H1 (cell line): ENCODE results near the gene FRA10AC1. TPM values are rescaled to one million over a fixed set of nuclear protein-coding genes. Genes with fewer than 3 reads are reported as not detected.

Source experiments
- CTCF ChIA-PET: fragments of 300-600 bp; sonication (Branson Sonifier 250); formaldehyde crosslinking; loops from one replicate; lab custom pipeline; 2021; ENCODE audit not compliant: partially characterized antibody; lab: Charles Lee
- POLR2A ChIA-PET: fragments of 300-600 bp; sonication (Branson Sonifier 250); formaldehyde crosslinking; loops from one replicate; lab custom pipeline; 2021; ENCODE audit warnings: inconsistent platforms; ENCODE audit not compliant: partially characterized antibody; lab: Charles Lee
- DNase-seq, 2 experiments: peaks; one replicate each; pipeline versions ENCODE4 v3.0.0 to v3.0.0-alpha.2; 2010 to 2022; ENCODE audit warnings: low spot score in 2 of 2, low read depth in 1 of 2, mixed read lengths in 1 of 2
- FAIRE-seq: peaks from 2 replicates; lab custom pipeline; 2011; peaks lifted over from hg19 to GRCh38; lab: Jason Lieb, UNC
- H2AFZ ChIP-seq: 2 replicates; pipeline ENCODE4 v1.8.1; 2012; ENCODE audit warnings: low read length, inconsistent platforms
- H2AK5ac ChIP-seq: 2 replicates; pipeline ENCODE4 v1.6.1; 2013; ENCODE audit warnings: low read depth, low read length
- H2BK120ac ChIP-seq: replicated peaks from 2 replicates; pipeline ENCODE3; 2013; ENCODE audit warnings: low read depth, low read length, inconsistent platforms
- H2BK12ac ChIP-seq: 2 replicates; pipeline ENCODE4 v1.6.1; 2013; ENCODE audit warnings: low read depth, low read length
- H2BK15ac ChIP-seq: 2 replicates; pipeline ENCODE4 v1.6.1; 2013; ENCODE audit warnings: low read length
- H2BK20ac ChIP-seq: 2 replicates; pipeline ENCODE4 v1.6.1; 2013; ENCODE audit warnings: low read length
- H2BK5ac ChIP-seq: 2 replicates; pipeline ENCODE4 v1.6.1; 2013; ENCODE audit warnings: low read depth, low read length
- H3K14ac ChIP-seq: 2 replicates; pipeline ENCODE4 v1.6.1; 2013; ENCODE audit warnings: inconsistent platforms; ENCODE audit not compliant: insufficient read length
- H3K18ac ChIP-seq: 2 replicates; pipeline ENCODE4 v1.6.1; 2013; ENCODE audit warnings: low read length; ENCODE audit errors: extremely low read depth
- H3K23ac ChIP-seq: 2 replicates; pipeline ENCODE4 v1.6.1; 2013; ENCODE audit warnings: inconsistent platforms; ENCODE audit not compliant: insufficient read length
- H3K23me2 ChIP-seq: 2 replicates; pipeline ENCODE4 v1.6.1; 2013; ENCODE audit warnings: low read depth, low read length
- H3K27ac ChIP-seq: 2 replicates; pipeline ENCODE4 v1.6.1; 2011; ENCODE audit warnings: low read depth, low read length, inconsistent platforms
- H3K27me3 ChIP-seq, 4 experiments: replicated peaks in 1 of 4; 1 replicate in 1 of 4; 2 replicates in 3 of 4; pipeline versions ENCODE4 v1.6.1 to v1.8.1; 2011 to 2013; ENCODE audit warnings: low read length in 3 of 4, mild to moderate bottlenecking in 3 of 4, inconsistent platforms in 2 of 4, mixed read lengths in 2 of 4, moderate library complexity in 1 of 4; ENCODE audit not compliant: control insufficient read depth in 3 of 4, insufficient read depth in 3 of 4; ENCODE audit errors: extremely low read depth in 1 of 4
- H3K36me3 ChIP-seq, 4 experiments: 2 replicates each; pipeline versions ENCODE4 v1.6.1 to v1.8.1; 2011 to 2013; ENCODE audit warnings: mild to moderate bottlenecking in 4 of 4, low read length in 3 of 4, moderate library complexity in 2 of 4, control low read depth in 1 of 4, inconsistent platforms in 1 of 4; ENCODE audit not compliant: insufficient read depth in 4 of 4, control insufficient read depth in 2 of 4
- H3K4ac ChIP-seq: replicated peaks from 2 replicates; pipeline ENCODE3; 2013; ENCODE audit warnings: low read length, low read depth, mixed read lengths, inconsistent platforms; ENCODE audit not compliant: insufficient read length
- H3K4me1 ChIP-seq, 4 experiments: replicated peaks in 1 of 4; 1 replicate in 1 of 4; 2 replicates in 3 of 4; pipeline versions ENCODE4 v1.6.1 to v1.8.1; 2011 to 2013; ENCODE audit warnings: low read length in 3 of 4, inconsistent platforms in 2 of 4, mixed read lengths in 1 of 4; ENCODE audit not compliant: insufficient read depth in 4 of 4, control insufficient read depth in 3 of 4
- H3K4me2 ChIP-seq, 2 experiments: 2 replicates each; pipeline versions ENCODE4 v1.6.1 to v1.8.1; 2011 to 2013; ENCODE audit warnings: low read depth in 2 of 2, low read length in 2 of 2, control low read depth in 1 of 2, inconsistent platforms in 1 of 2, mild to moderate bottlenecking in 1 of 2; ENCODE audit not compliant: insufficient read depth in 1 of 2
- H3K4me3 ChIP-seq, 4 experiments: fragments of 200-600, 300-600 bp in 1 of 4; sonication (generic), shearing (Covaris generic), sonication (Bioruptor Twin) in 1 of 4; 2 replicates each; pipeline versions ENCODE4 v1.5.1 to v1.8.1; 2011 to 2016; ENCODE audit warnings: low read length in 4 of 4, low read depth in 3 of 4, control low read depth in 2 of 4, inconsistent platforms in 2 of 4, mild to moderate bottlenecking in 2 of 4, mixed read lengths in 1 of 4, moderate library complexity in 1 of 4; ENCODE audit not compliant: insufficient read depth in 2 of 4; ENCODE audit errors: extremely low read depth in 1 of 4
- H3K56ac ChIP-seq: replicated peaks from 2 replicates; pipeline ENCODE3; 2013; ENCODE audit warnings: low read depth, mild to moderate bottlenecking, mixed read lengths, low read length, inconsistent platforms; ENCODE audit not compliant: insufficient read length
- H3K79me1 ChIP-seq: 2 replicates; pipeline ENCODE4 v1.6.1; 2013; ENCODE audit warnings: low read depth, low read length, control low read depth
- H3K79me2 ChIP-seq, 2 experiments: 2 replicates each; pipeline versions ENCODE4 v1.6.1 to v1.8.1; 2012 to 2013; ENCODE audit warnings: low read length in 2 of 2, mild to moderate bottlenecking in 2 of 2, inconsistent platforms in 1 of 2; ENCODE audit not compliant: insufficient read depth in 2 of 2, control insufficient read depth in 1 of 2
- H3K9ac ChIP-seq, 4 experiments: replicated peaks in 1 of 4; 1 replicate in 1 of 4; 2 replicates in 3 of 4; pipeline versions ENCODE4 v1.6.1 to v1.8.1; 2011 to 2013; ENCODE audit warnings: low read depth in 3 of 4, low read length in 3 of 4, control low read depth in 2 of 4, mild to moderate bottlenecking in 2 of 4, moderate library complexity in 2 of 4, inconsistent platforms in 1 of 4; ENCODE audit errors: extremely low read depth in 1 of 4
- H3K9me3 ChIP-seq, 2 experiments: 2 replicates each; pipeline versions ENCODE4 v1.6.1 to v1.8.1; 2012 to 2013; ENCODE audit warnings: mild to moderate bottlenecking in 2 of 2, moderate library complexity in 2 of 2, control low read depth in 1 of 2, inconsistent platforms in 1 of 2, low read depth in 1 of 2, low read length in 1 of 2, mixed read lengths in 1 of 2; ENCODE audit not compliant: insufficient read depth in 2 of 2
- H4K20me1 ChIP-seq, 2 experiments: replicated peaks in 1 of 2; 2 replicates each; pipeline versions ENCODE3 to v1.8.1; 2011 to 2013; ENCODE audit warnings: inconsistent platforms in 2 of 2, low read length in 2 of 2, mild to moderate bottlenecking in 1 of 2; ENCODE audit not compliant: insufficient read depth in 2 of 2, control insufficient read depth in 1 of 2
- H4K5ac ChIP-seq: 2 replicates; pipeline ENCODE4 v1.6.1; 2013; ENCODE audit warnings: low read length, low read depth, mixed read lengths, inconsistent platforms; ENCODE audit not compliant: insufficient read length
- H4K8ac ChIP-seq: 2 replicates; pipeline ENCODE4 v1.8.0; 2013; ENCODE audit warnings: mild to moderate bottlenecking, moderate library complexity, low read length, inconsistent platforms; ENCODE audit not compliant: insufficient read depth; ENCODE audit errors: extremely low read depth
- H4K91ac ChIP-seq: replicated peaks from 2 replicates; pipeline ENCODE3; 2013; ENCODE audit warnings: low read length, mixed read lengths, inconsistent platforms; ENCODE audit not compliant: insufficient read length
- EP300 ChIP-seq, 2 experiments: IDR thresholded peaks; 1 replicate in 1 of 2; 2 replicates in 1 of 2; pipeline ENCODE4 v1.6.1; 2011 to 2012; ENCODE audit warnings: low read depth in 2 of 2, low read length in 2 of 2, mild to moderate bottlenecking in 2 of 2, borderline replicate concordance in 1 of 2, inconsistent platforms in 1 of 2, moderate library complexity in 1 of 2
- WGBS, 2 experiments: shearing (Covaris generic) in 1 of 2; methylation state at CpG; one replicate each; pipeline versions ENCODE4 v1.1.6 to v1.1.7; 2013 to 2015; ENCODE audit warnings: low lambda C conversion rate in 2 of 2, mixed read lengths in 2 of 2, inconsistent platforms in 1 of 2, low coverage in 1 of 2, missing lambda C conversion rate in 1 of 2; ENCODE audit not compliant: insufficient replicate concordance in 2 of 2, insufficient coverage in 1 of 2, insufficient read length in 1 of 2; ENCODE audit errors: extremely low coverage in 1 of 2, missing lambda C conversion rate in 1 of 2; 5-methylcytosine and 5-hydroxymethylcytosine counted together
- polyA plus RNA-seq, 7 experiments: library from polyadenylated mRNA; depleted of rRNA in 3 of 7; stranded (reverse) in 5 of 7; unstranded in 2 of 7; fragments of >200 nt in 5 of 7; fragments of 200-250 nt in 2 of 7; gene quantifications; 1 replicate in 5 of 7; 2 replicates in 1 of 7; 4 replicates in 1 of 7; pipeline versions ENCODE4 v1.2.1 to v1.2.3, GENCODE V29; 2011 to 2013; ENCODE audit warnings: missing spikeins in 2 of 7, mixed read lengths in 2 of 7
- total RNA-seq: library from RNA; stranded (reverse); fragmentation: NEBNext Ultra II Directional; extraction: Animal tissue kit (Norgen Biotek cat#: 25700); gene quantifications from 2 replicates; pipeline ENCODE4 v1.2.1, GENCODE V29; 2021

FRA10AC1 gene
- total and polyA plus RNA-seq, 2 of the 8 experiments (the other 6 are each of a cell fraction or from before 2014, with no cell fraction given) = 4.4 to 13.5 TPM

- Histone ChIP-seq H3K9me3 (no peaks in the 10 kb centered on the region), H3K79me2 (no peaks in the 10 kb centered on the region), H3K23ac (no peak overlapping the region), H2AFZ (no peak overlapping the region), H3K4me1 (peaks cover 0 to 10% (median 2%) of the 10 kb centered on the region in 4 experiments; a peak in 3 of 7 replicates), H3K9ac (no peak overlapping the region), H2BK20ac (no peak overlapping the region), H3K4ac (no peak overlapping the region), H4K91ac (no peak overlapping the region), H3K36me3 (no peaks in the 10 kb centered on the region), H3K27me3 (no peaks in the 10 kb centered on the region), H3K4me3 (no peak overlapping the region), H2BK12ac (no peak overlapping the region), H4K8ac (no peak overlapping the region), H3K27ac (no peak overlapping the region), H2AK5ac (no peak overlapping the region), H3K56ac (no peak overlapping the region), H3K14ac (no peak overlapping the region), H4K20me1 (no peaks in the 10 kb centered on the region), H3K18ac (no peak overlapping the region), H3K79me1 (no peaks in the 10 kb centered on the region), H3K23me2 (no peaks in the 10 kb centered on the region), H4K5ac (no peak overlapping the region), H2BK15ac (no peak overlapping the region), H3K4me2 (no peak overlapping the region), H2BK120ac (no peak overlapping the region), H2BK5ac (no peak overlapping the region)
- DNase-seq = no peak
- ChIA-PET CTCF (interaction anchor here (1.2 to 1.4 kb wide), 2 partner anchors 30 to 202 kb away, joined by 3 to 4 read pairs; no protein-coding TSS in a partner anchor), POLR2A (no interaction called here)
- WGBS, 2 experiments = 86% methylated on average over 5 of the region's 5 CpGs; no CpG with 5 or more reads in 1 of the 2 experiments
- no peak for FAIRE-seq
- no peak for TF ChIP-seq EP300 (IDR thresholded peaks at IDR 0.05; ENCODE audit: borderline replicate concordance in 1 of 2, low read depth in 2 of 2, low read length in 2 of 2)
Observed at GRCh38 chr10:93715345-93715744, 13.0 kb upstream of the FRA10AC1 start.
